T-helper 1 cell (primary cell): ENCODE measurements around the gene LALBA.
A peak's percentile ranks its signal among the peaks of the same experiment; 100 is the strongest.
"Not testable (repeated sequence)": the region's sequence is repeated elsewhere in the genome, so short reads cannot be mapped to it uniquely, and the experiment has no call there.

ENCODE experiments used
- DNase-seq, 5 donors: peaks; one replicate each; pipeline ENCODE4 v3.0.0-alpha.2; 2012 to 2020
- total RNA-seq, 4 donors: gene quantifications; one replicate each; lab custom pipeline; 2026; lab: John Stamatoyannopoulos, UW

LALBA gene
- 0 reads per million in 4 donors for total RNA-seq

GRCh38 chr12:48569946-48570345 lies at the start of gene LALBA:
Gene LALBA, minus strand, starts transcription at chr12:48570046. Its CDS starts 26 bp downstream, at chr12:48570020.
- no peak for DNase-seq

GRCh38 chr12:48618541-48618940 lies 48.7 kb upstream of the LALBA start:
- peak; percentile 32 to 72 (median 61) for DNase-seq

GRCh38 chr12:48615681-48616080 lies 45.8 kb upstream of the LALBA start:
- DNase-seq, result no peak

GRCh38 chr12:48613321-48613720 lies 43.5 kb upstream of the LALBA start:
- DNase-seq, result no peak

GRCh38 chr12:48602192-48602989 lies 32.5 kb upstream of the LALBA start:
- DNase-seq, result no peak

- DNase-seq, result no peak
Measured at GRCh38 chr12:48601013-48601756, 31.3 kb upstream of the LALBA start.

GRCh38 chr12:48600552-48600951 lies 30.7 kb upstream of the LALBA start:
- no peak for DNase-seq

- DNase-seq, result no peak
Measured at GRCh38 chr12:48592591-48593086, 22.8 kb upstream of the LALBA start.

- DNase-seq, result no peak
Measured at GRCh38 chr12:48586361-48586760, 16.5 kb upstream of the LALBA start.

GRCh38 chr12:48583728-48584127 lies 13.9 kb upstream of the LALBA start:
- no peak for DNase-seq

- no peak for DNase-seq
Measured at GRCh38 chr12:48580831-48581230, 11.0 kb upstream of the LALBA start.

GRCh38 chr12:48572326-48572725 lies 2.5 kb upstream of the LALBA start:
- no peak for DNase-seq

- DNase-seq, result no peak
Measured at GRCh38 chr12:48567731-48568130, 2.1 kb downstream of the LALBA start.

GRCh38 chr12:48557919-48558318 lies 11.9 kb downstream of the LALBA start:
- no peak for DNase-seq

GRCh38 chr12:48556631-48557030 lies 13.2 kb downstream of the LALBA start:
- no peak for DNase-seq

- DNase-seq, result not testable (repeated sequence)
Measured at GRCh38 chr12:48553666-48554343, 16.0 kb downstream of the LALBA start.

GRCh38 chr12:48551636-48552035 lies 18.2 kb downstream of the LALBA start:
- DNase-seq, result not testable (repeated sequence)

- not testable (repeated sequence) for DNase-seq
Measured at GRCh38 chr12:48547012-48547411, 22.8 kb downstream of the LALBA start.

GRCh38 chr12:48545833-48546469 lies 23.9 kb downstream of the LALBA start:
- DNase-seq, result no peak

GRCh38 chr12:48542300-48542928 lies 27.4 kb downstream of the LALBA start:
- peak in 2 of 5 donors; percentile 8 to 29 for DNase-seq

- DNase-seq, result no peak
Measured at GRCh38 chr12:48536602-48537001, 33.2 kb downstream of the LALBA start.

- no peak for DNase-seq
Measured at GRCh38 chr12:48532601-48533000, 37.2 kb downstream of the LALBA start.
